Endothelial cell of hepatic sinusoid (primary cell): ENCODE results near the gene SCEL.

Experiments
- in situ Hi-C: cut with HindIII; loops from 2 replicates; pipeline ENCODE4 v1.10.0; 2017; ENCODE audit warnings: low sequenced_read_pairs

Gene SCEL

GRCh38 chr13:77521595-77522367, 13.7 kb upstream of the SCEL start:
- in situ Hi-C loops = no loop called here

GRCh38 chr13:77522444-77522843, 13.1 kb upstream of the SCEL start:
- in situ Hi-C loops = no loop called here

- in situ Hi-C loops = no loop called here
Measured at GRCh38 chr13:77523386-77523785, 12.1 kb upstream of the SCEL start.

GRCh38 chr13:77523834-77524728, 11.4 kb upstream of the SCEL start:
- in situ Hi-C loops = no loop called here

GRCh38 chr13:77528414-77528813, 7.1 kb upstream of the SCEL start:
- in situ Hi-C loops = no loop called here

- in situ Hi-C loops = no loop called here
Measured at GRCh38 chr13:77528834-77529500, 6.5 kb upstream of the SCEL start.

- in situ Hi-C loops = no loop called here
Measured at GRCh38 chr13:77529501-77529840, 6.0 kb upstream of the SCEL start.

- in situ Hi-C loops = no loop called here
Measured at GRCh38 chr13:77530875-77531274, 4.6 kb upstream of the SCEL start.

- in situ Hi-C loops = no loop called here
Measured at GRCh38 chr13:77532983-77533382, 2.5 kb upstream of the SCEL start.

GRCh38 chr13:77533875-77534788, 1.4 kb upstream of the SCEL start:
- in situ Hi-C loops = no loop called here

GRCh38 chr13:77536358-77536757, 852 bp downstream of the SCEL start:
- in situ Hi-C loops = no loop called here

- in situ Hi-C loops = no loop called here
Measured at GRCh38 chr13:77537289-77537919, 1.9 kb downstream of the SCEL start.

- in situ Hi-C loops = no loop called here
Measured at GRCh38 chr13:77543711-77544110, 8.2 kb downstream of the SCEL start.

- in situ Hi-C loops = no loop called here
Measured at GRCh38 chr13:77544355-77544754, 8.8 kb downstream of the SCEL start.

- in situ Hi-C loops = no loop called here
Measured at GRCh38 chr13:77544758-77545338, 9.3 kb downstream of the SCEL start.

- in situ Hi-C loops = no loop called here
Measured at GRCh38 chr13:77545626-77546412, 10.3 kb downstream of the SCEL start.

- in situ Hi-C loops = no loop called here
Measured at GRCh38 chr13:77548095-77548494, 12.6 kb downstream of the SCEL start.

GRCh38 chr13:77548594-77548993, 13.1 kb downstream of the SCEL start:
- in situ Hi-C loops = no loop called here

- in situ Hi-C loops = no loop called here
Measured at GRCh38 chr13:77554069-77554468, 18.6 kb downstream of the SCEL start.
